Stimulated activated CD4-positive, alpha-beta T cell treated with anti-CD3 and anti-CD28 coated beads, Interleukin-2, amount 100 ng/mL, for 4 hours (primary cell): ENCODE measurements around the gene KCNE3.

Experiments used
- DNase-seq: peaks from one replicate; pipeline ENCODE4 v3.0.0-alpha.2; 2020; ENCODE audit warnings: low read depth

KCNE3 gene

GRCh38 chr11:74466916-74467885 is at the start of gene KCNE3:
KCNE3 (minus strand) TSS chr11:74467549; CDS start chr11:74457563, 9,986 bp downstream.
- no peak for DNase-seq

GRCh38 chr11:74507582-74507981 is 40.2 kb upstream of the KCNE3 start:
- no peak for DNase-seq

- no peak for DNase-seq
Measured at GRCh38 chr11:74506823-74507222, 39.5 kb upstream of the KCNE3 start.

GRCh38 chr11:74505911-74506310 is 38.6 kb upstream of the KCNE3 start:
- no peak for DNase-seq

- DNase-seq, result no peak
Measured at GRCh38 chr11:74504100-74504691, 36.8 kb upstream of the KCNE3 start.

- DNase-seq, result no peak
Measured at GRCh38 chr11:74494916-74495315, 27.6 kb upstream of the KCNE3 start.

- DNase-seq, result no peak
Measured at GRCh38 chr11:74493791-74494630, 26.7 kb upstream of the KCNE3 start.

GRCh38 chr11:74492974-74493790 is 25.8 kb upstream of the KCNE3 start, which contains the start of gene LIPT2:
LIPT2 (minus strand) TSS chr11:74493724; CDS start chr11:74493703, 21 bp downstream.
- DNase-seq, result peak; percentile 98

- DNase-seq, result no peak
Measured at GRCh38 chr11:74492084-74492483, 24.7 kb upstream of the KCNE3 start.

GRCh38 chr11:74490941-74491340 is 23.6 kb upstream of the KCNE3 start:
- no peak for DNase-seq

- no peak for DNase-seq
Measured at GRCh38 chr11:74487875-74488274, 20.5 kb upstream of the KCNE3 start.

GRCh38 chr11:74485868-74486267 is 18.5 kb upstream of the KCNE3 start:
- DNase-seq, result no peak

GRCh38 chr11:74480688-74481417 is 13.5 kb upstream of the KCNE3 start:
- DNase-seq, result no peak

GRCh38 chr11:74479732-74480123 is 12.4 kb upstream of the KCNE3 start:
- no peak for DNase-seq

GRCh38 chr11:74478877-74479731 is 11.8 kb upstream of the KCNE3 start:
- DNase-seq, result no peak

- DNase-seq, result no peak
Measured at GRCh38 chr11:74476536-74476935, 9.2 kb upstream of the KCNE3 start.

- no peak for DNase-seq
Measured at GRCh38 chr11:74474316-74474715, 7.0 kb upstream of the KCNE3 start.

- no peak for DNase-seq
Measured at GRCh38 chr11:74473382-74474173, 6.2 kb upstream of the KCNE3 start.
